Bronchial epithelial cell (primary cell): ENCODE results near the gene LCNL1. TPM values are rescaled to one million over a fixed set of nuclear protein-coding genes. Genes with fewer than 3 reads are reported as not detected.

Experiments
- DNase-seq: peaks from one replicate; pipeline ENCODE4 v3.0.0-alpha.2; 2010; ENCODE audit warnings: low read depth
- FAIRE-seq: peaks from 2 replicates; lab custom pipeline; 2011; peaks lifted over from hg19 to GRCh38; lab: Jason Lieb, UNC
- H3K27me3 ChIP-seq: 2 replicates; pipeline ENCODE4 v1.5.1; 2011; ENCODE audit warnings: low read length; ENCODE audit not compliant: control insufficient read depth, insufficient read depth
- H3K36me3 ChIP-seq: 2 replicates; pipeline ENCODE4 v1.5.1; 2011; ENCODE audit warnings: low read length; ENCODE audit not compliant: control insufficient read depth, insufficient read depth
- H3K4me3 ChIP-seq: 2 replicates; pipeline ENCODE4 v1.5.1; 2011; ENCODE audit warnings: mild to moderate bottlenecking, low read depth, low read length, control low read depth
- CTCF ChIP-seq: IDR thresholded peaks from 2 replicates; pipeline ENCODE4 v1.5.1; 2011; ENCODE audit warnings: mild to moderate bottlenecking, moderate library complexity, low read length, control low read depth, inconsistent platforms; ENCODE audit not compliant: insufficient read depth, severe bottlenecking
- total RNA-seq: library from RNA; depleted of rRNA; stranded (reverse); fragments of >200 nt; gene quantifications from 2 replicates; pipeline ENCODE4 v1.2.1, GENCODE V29; 2014

Gene LCNL1
- total RNA-seq, 1 donor from 2014 or later = not detected

GRCh38 chr9:136990242-136990911 lies 7.6 kb downstream of the LCNL1 start:
- FAIRE-seq (no peak), DNase-seq (no peak)
- Histone ChIP-seq H3K27me3 (no peaks in the 10 kb centered on the region), H3K4me3 (no peak overlapping the region), H3K36me3 (peaks cover 2% of the 10 kb centered on the region)
- no peak for TF ChIP-seq CTCF

GRCh38 chr9:136991993-136992818 lies 9.4 kb downstream of the LCNL1 start, which contains the start of gene PAXX:
Gene PAXX (plus strand): TSS chr9:136992422. CDS start chr9:136992444, 22 bp downstream.
- DNase-seq (peak; percentile 66), FAIRE-seq (no peak)
- Histone ChIP-seq H3K4me3 (peak within 1 kb of the TSS; percentile 62), H3K36me3 (peaks cover 2% of the 10 kb centered on the region), H3K27me3 (no peaks in the 10 kb centered on the region)
- TF ChIP-seq CTCF = no peak

DNA sequence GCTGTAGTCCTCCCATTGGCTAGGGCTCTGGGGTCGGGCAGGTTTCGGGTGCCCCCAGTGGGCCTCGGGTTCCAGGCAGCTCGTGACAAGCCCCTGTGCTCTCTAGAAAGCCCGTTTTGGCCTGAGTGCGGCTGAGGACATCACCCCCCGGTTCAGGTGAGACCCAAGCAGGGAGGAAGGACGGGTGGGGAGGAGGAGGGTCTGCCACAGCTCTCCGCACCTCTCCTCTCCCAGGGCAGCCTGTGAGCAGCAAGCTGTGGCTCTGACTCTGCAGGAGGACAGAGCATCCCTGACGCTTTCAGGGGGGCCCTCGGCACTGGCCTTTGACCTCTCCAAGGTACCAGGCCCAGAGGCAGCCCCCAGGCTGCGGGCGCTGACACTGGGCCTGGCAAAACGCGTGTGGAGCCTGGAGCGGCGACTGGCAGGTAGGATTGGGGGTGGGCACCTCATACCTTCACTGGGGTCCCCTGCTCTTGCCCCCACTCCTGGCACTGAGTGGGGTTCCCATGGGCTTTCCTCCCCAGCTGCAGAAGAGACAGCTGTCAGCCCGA lies 10.1 kb downstream of the LCNL1 start:
- TF ChIP-seq CTCF = no peak
- no peak for FAIRE-seq

GRCh38 chr9:136994180-136994887 lies 11.5 kb downstream of the LCNL1 start:
- no peak for TF ChIP-seq CTCF
- Histone ChIP-seq H3K4me3 (no peak overlapping the region), H3K36me3 (peaks cover 2% of the 10 kb centered on the region), H3K27me3 (no peaks in the 10 kb centered on the region)
- FAIRE-seq (no peak), DNase-seq (no peak)

More for the DNA sequence above, 10.1 kb downstream of the LCNL1 start:
- H3K36me3 ChIP-seq = peaks cover 2% of the 10 kb centered on the region
- H3K27me3 ChIP-seq = no peaks in the 10 kb centered on the region
- DNase-seq = no peak
- peak overlapping the region; percentile 62 for H3K4me3 ChIP-seq

DNA sequence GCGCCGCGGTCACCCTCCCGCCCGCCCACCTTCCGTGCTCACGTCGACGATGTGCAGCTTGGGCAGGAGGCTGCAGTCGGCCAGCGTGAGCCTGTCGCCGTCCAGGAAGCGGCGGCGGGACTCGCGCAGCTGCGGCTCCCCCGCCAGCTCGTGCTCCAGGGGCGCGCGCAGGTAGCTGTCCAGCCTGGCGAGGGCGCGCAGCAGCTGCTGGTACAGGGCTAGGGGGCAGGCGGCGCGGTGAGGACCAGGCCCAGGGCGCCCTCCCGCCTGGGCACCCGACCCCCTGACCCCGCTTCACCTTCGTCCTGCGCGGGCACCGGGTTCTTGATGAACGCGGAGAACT lies 12.1 kb downstream of the LCNL1 start:
- TF ChIP-seq CTCF = no peak
- Histone ChIP-seq H3K27me3 (no peaks in the 10 kb centered on the region), H3K4me3 (no peak overlapping the region), H3K36me3 (peaks cover 2% of the 10 kb centered on the region)
- DNase-seq = no peak
- no peak for FAIRE-seq
